Stomach smooth muscle (tissue), 2 donors: ENCODE data around the gene EYA2.

Source experiments
- H3K27ac ChIP-seq: one replicate; pipeline ENCODE4 v1.7.0; 2013; ENCODE audit warnings: mild to moderate bottlenecking, low read length, inconsistent platforms
- H3K27me3 ChIP-seq, 2 donors: one replicate each; pipeline ENCODE4 v1.7.0; 2013; ENCODE audit warnings: low read length in 2 of 2; ENCODE audit not compliant: insufficient read depth in 2 of 2, control insufficient read depth in 1 of 2
- H3K36me3 ChIP-seq, 2 donors: one replicate each; pipeline ENCODE4 v1.7.0; 2013; ENCODE audit warnings: low read length in 2 of 2; ENCODE audit not compliant: control insufficient read depth in 2 of 2, insufficient read depth in 2 of 2
- H3K4me1 ChIP-seq: one replicate; pipeline ENCODE4 v1.7.0; 2013; ENCODE audit warnings: low read length; ENCODE audit not compliant: control insufficient read depth, insufficient read depth
- H3K4me3 ChIP-seq, 2 donors: one replicate each; pipeline ENCODE4 v1.7.0; 2013; ENCODE audit warnings: low read length in 2 of 2
- H3K9ac ChIP-seq, 2 donors: one replicate each; pipeline ENCODE4 v1.7.0; 2013; ENCODE audit warnings: low read length in 2 of 2, mild to moderate bottlenecking in 1 of 2
- H3K9me3 ChIP-seq, 2 donors: one replicate each; pipeline ENCODE4 v1.7.0; 2013; ENCODE audit warnings: low read length in 2 of 2; ENCODE audit not compliant: control insufficient read depth in 2 of 2
- donor health status: healthy.
- donor health status: Pancreatic carcinoma.

Gene EYA2

DNA sequence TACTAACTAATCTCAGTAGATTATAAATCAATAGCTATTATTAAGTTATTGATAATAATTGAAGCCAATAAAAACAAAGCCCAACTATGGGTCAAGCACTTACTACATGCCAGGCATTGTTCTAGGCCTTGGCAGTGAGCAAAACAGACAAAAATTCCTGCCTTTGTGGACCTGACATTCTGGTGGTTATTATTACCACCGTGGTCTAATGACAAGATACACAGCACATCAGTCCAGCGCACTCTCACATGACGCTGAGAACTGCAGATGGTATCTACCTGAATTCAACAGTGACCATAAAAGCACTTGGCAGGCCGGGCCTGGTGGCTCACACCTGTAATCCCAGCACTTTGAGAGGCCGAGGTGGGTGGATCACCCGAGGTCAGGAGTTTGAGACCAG lies 340.5 kb downstream of the EYA2 start:
- Histone ChIP-seq H3K4me3 (no peak overlapping the region), H3K27ac (no peak overlapping the region), H3K27me3 (no peaks in the 10 kb centered on the region), H3K9me3 (no peaks in the 10 kb centered on the region), H3K36me3 (peaks cover 28 to 35% of the 10 kb centered on the region in 2 donors), H3K9ac (no peak overlapping the region), H3K4me1 (no peaks in the 10 kb centered on the region)

- Histone ChIP-seq H3K9ac (no peak overlapping the region), H3K4me1 (no peaks in the 10 kb centered on the region), H3K27me3 (no peaks in the 10 kb centered on the region), H3K9me3 (no peaks in the 10 kb centered on the region), H3K36me3 (peaks cover 28 to 35% of the 10 kb centered on the region in 2 donors), H3K4me3 (no peak overlapping the region), H3K27ac (no peak overlapping the region)
These were observed 341.4 kb downstream of the EYA2 start for GRCh38 chr20:47235853-47236638.

DNA sequence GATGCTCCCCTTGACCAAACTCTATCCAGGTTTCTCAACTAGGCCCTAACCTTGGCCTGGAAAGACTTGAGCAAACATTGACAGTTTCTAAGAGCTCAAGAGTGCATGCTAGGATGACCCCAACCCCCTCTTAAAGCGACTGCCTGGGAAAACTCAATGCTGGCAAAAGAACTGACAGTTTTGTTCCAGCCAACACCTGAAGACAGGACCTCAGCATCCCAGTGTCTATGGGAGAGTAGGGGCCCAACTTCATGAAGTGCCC lies 341.9 kb downstream of the EYA2 start:
- Histone ChIP-seq H3K9ac (no peak overlapping the region), H3K36me3 (peaks cover 28 to 35% of the 10 kb centered on the region in 2 donors), H3K4me3 (no peak overlapping the region), H3K27ac (no peak overlapping the region), H3K4me1 (peaks cover 3% of the 10 kb centered on the region), H3K9me3 (no peaks in the 10 kb centered on the region), H3K27me3 (no peaks in the 10 kb centered on the region)

GRCh38 chr20:47237715-47238114 lies 343.1 kb downstream of the EYA2 start:
- Histone ChIP-seq H3K4me1 (peaks cover 7% of the 10 kb centered on the region), H3K9me3 (no peaks in the 10 kb centered on the region), H3K27me3 (no peaks in the 10 kb centered on the region), H3K36me3 (peaks cover 28 to 38% of the 10 kb centered on the region in 2 donors), H3K4me3 (no peak overlapping the region), H3K27ac (no peak overlapping the region), H3K9ac (no peak overlapping the region)
